ENCODE data around the gene TMEM184C. TPM values are rescaled to one million over a fixed set of nuclear protein-coding genes. Genes with fewer than 3 reads are reported as not detected.

The TMEM184C gene
- total RNA-seq, 2 experiments from 2014 or later = 16.5 to 18.8 TPM

DNA sequence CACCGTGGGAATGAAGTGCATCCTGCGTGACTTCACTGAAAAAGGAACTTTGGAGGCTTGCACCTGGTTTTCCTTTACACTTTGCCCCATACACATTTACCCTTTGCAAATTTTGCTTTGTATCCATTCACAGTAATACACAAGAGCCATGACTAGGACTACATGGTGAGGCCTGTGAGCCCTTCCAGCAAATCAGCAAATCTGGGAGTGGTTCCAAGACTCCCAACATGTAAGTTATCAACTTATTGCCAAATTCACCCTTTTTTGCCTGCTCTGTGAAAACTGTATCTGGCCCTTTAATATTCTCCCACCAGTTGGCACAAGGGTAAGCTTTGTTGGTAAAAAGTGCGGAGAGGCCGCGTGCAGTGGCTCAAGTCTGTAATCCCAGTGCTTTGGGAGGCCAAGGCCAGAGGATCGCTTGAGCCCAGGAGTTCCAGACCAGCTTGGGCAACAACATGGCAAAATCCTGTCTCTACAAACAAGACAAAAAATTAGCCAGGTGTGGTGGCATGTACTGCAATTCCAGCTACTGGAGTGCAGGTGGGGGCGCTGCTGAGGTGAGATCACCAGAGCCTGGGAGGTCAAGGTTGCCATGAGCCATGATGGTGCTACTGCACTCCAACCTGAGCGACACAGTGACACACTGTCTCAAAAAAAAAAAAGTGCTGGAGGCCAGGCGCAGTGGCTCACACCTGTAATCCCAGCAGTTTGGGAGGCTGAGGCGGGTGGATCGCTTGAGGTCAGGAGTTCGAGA lies 61.8 kb downstream of the TMEM184C start:
- H3K9me3 Mint-ChIP-seq = no peaks in the 10 kb centered on the region
- peaks cover 35% of the 10 kb centered on the region for H3K36me3 Mint-ChIP-seq (ENCODE audit: low read depth)
- POLR2A ChIA-PET = interaction anchor here (1.3 kb wide), 1 partner anchor 62 kb away, joined by 5 read pairs; the partner anchor contains the start of gene TMEM184C
- no peaks in the 10 kb centered on the region for H3K27me3 Mint-ChIP-seq
- CTCF ChIA-PET = interaction anchor here (0.7 to 3.3 kb wide), 3 partner anchors 10 to 188 kb away, joined by 3 to 17 read pairs (median 4); partner anchors contain the start of gene TMEM184C
- no peak for DNase-seq
- H3K4me3 Mint-ChIP-seq = no peak overlapping the region
- H3K27ac Mint-ChIP-seq = no peak overlapping the region
- H3K4me1 Mint-ChIP-seq = peaks cover 24% of the 10 kb centered on the region

DNA sequence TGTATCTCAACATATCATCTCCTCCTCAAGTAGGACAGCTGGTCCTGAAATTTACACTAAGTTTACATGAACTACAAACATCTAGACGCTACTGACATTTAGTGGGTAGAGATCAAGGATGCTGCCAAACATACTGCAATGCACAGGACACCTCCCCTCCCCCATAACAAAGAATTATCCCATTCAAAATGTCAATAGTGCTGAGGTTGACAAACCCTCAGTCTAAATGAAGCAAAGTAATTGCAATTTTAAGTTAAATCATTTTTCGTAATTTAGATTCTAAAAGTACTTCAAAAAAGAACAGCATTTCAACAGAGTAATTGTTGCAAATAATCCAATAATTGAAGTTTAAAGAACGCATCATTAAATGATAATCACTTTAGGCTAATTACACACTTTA lies 65.6 kb downstream of the TMEM184C start:
- Mint-ChIP-seq H3K27me3 (peaks cover 7% of the 10 kb centered on the region), H3K4me1 (peaks cover 40% of the 10 kb centered on the region), H3K4me3 (peak overlapping the region; percentile 89), H3K9me3 (no peaks in the 10 kb centered on the region), H3K27ac (peak overlapping the region; percentile 83), H3K36me3 (ENCODE audit: low read depth) (peaks cover 32% of the 10 kb centered on the region)
- DNase-seq = no peak
- ChIA-PET POLR2A (interaction anchor here (1.1 to 2.7 kb wide), 11 partner anchors 9 to 374 kb away, joined by 3 to 56 read pairs (median 5); partner anchors contain the start of genes ARHGAP10 and TMEM184C), CTCF (interaction anchor here (0.9 to 4.7 kb wide), 4 partner anchors 9 to 183 kb away, joined by 3 to 40 read pairs (median 10); partner anchors contain the start of gene TMEM184C)

DNA sequence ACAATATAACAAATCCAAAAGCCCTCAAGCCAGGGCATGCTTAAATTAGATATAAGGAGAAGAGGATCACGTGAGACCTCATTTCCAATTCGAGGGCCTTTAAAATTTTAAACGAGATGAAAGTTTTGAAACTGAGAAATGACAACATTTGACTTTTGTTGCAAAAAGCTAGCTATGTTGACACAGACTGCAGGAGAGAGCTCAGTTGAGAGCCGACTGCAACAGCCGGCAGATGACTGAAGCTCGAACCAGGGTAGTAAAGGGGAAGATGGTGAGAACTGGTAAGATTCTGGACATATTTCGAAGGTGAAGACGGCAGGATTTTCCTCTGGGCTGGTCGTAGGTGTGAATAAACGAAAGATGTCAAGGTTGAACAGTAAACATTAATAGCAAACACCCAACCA lies 66.0 kb downstream of the TMEM184C start:
- Mint-ChIP-seq H3K4me1 (peaks cover 40% of the 10 kb centered on the region), H3K36me3 (ENCODE audit: low read depth) (peaks cover 29% of the 10 kb centered on the region), H3K4me3 (peak overlapping the region; percentile 89), H3K27ac (peak overlapping the region; percentile 83), H3K27me3 (peaks cover 7% of the 10 kb centered on the region), H3K9me3 (no peaks in the 10 kb centered on the region)
- peak; percentile 24 for DNase-seq
- CTCF ChIA-PET = interaction anchor here (0.7 to 4.7 kb wide), 8 partner anchors 9 to 183 kb away, joined by 3 to 40 read pairs (median 4); partner anchors contain the start of gene TMEM184C
- POLR2A ChIA-PET = interaction anchor here (0.8 to 2.7 kb wide), 16 partner anchors 9 to 759 kb away, joined by 3 to 56 read pairs (median 4); partner anchors contain the start of genes ARHGAP10, NR3C2 and TMEM184C

DNA sequence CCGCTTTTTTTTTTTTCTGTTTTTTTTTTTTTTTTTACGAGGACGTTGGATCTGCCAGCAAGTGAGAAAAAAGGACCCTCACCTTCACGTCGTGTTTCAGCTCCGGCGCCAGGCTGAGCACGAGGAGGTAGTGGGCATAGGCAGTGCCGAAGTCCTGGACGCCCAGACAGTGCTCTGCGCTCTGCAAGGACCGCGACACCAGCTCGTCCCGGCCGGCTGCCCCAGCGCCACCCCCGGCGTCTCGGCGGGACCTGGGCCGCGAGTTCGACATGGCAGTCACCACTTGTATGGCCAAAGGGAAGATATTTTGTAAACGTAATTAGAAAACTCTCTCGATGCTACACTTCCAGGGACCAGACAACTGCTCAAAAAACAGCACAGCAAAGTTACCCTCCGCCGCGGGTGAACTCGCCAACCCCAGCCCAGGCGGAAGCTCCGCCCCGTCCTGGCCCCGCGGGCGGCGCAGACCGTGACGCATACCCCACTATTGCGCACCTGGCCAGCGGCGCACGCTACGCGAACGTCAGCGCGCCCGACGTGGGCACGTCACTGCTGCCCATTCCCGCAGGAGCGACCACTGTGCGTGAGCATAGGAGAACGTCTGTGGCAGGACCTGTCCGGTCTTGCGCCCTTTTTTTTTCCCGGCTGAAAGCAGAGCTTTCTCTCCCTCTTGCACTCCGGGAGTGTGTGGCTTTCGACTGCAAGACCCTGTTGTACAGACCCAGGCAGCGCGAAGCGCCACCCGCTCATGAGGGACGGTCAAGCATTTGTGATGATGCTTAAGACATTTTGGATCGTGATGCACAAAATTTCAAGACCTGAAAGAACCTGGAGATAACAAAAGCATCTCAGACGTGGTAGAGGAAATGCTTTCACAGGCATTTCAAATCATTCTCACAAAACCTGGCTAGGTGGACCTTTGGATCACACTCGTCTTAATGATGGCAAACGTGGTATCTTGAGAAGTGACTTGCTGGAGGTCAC lies 66.8 kb downstream of the TMEM184C start, which contains the start of gene PRMT9:
TSS of gene PRMT9 (minus strand) at position 447 of the 984 bp plus-strand sequence. CDS start at position 271, 176 bp downstream.
- peaks cover 7% of the 10 kb centered on the region for H3K27me3 Mint-ChIP-seq
- H3K4me1 Mint-ChIP-seq = peaks cover 46% of the 10 kb centered on the region
- peak within 1 kb of the TSS; percentile 89 for H3K4me3 Mint-ChIP-seq
- ChIA-PET CTCF (interaction anchor here (0.7 to 4.7 kb wide), 11 partner anchors 10 to 182 kb away, joined by 3 to 40 read pairs (median 3); partner anchors contain the start of genes ARHGAP10 and TMEM184C), POLR2A (interaction anchor here (0.8 to 2.7 kb wide), 20 partner anchors 10 to 758 kb away, joined by 3 to 56 read pairs (median 4); partner anchors contain the start of genes ARHGAP10, NR3C2 and TMEM184C)
- no peaks in the 10 kb centered on the region for H3K9me3 Mint-ChIP-seq
- peak within 1 kb of the TSS; percentile 83 for H3K27ac Mint-ChIP-seq
- peaks cover 23% of the 10 kb centered on the region for H3K36me3 Mint-ChIP-seq (ENCODE audit: low read depth)
- peak; percentile 91 for DNase-seq

DNA sequence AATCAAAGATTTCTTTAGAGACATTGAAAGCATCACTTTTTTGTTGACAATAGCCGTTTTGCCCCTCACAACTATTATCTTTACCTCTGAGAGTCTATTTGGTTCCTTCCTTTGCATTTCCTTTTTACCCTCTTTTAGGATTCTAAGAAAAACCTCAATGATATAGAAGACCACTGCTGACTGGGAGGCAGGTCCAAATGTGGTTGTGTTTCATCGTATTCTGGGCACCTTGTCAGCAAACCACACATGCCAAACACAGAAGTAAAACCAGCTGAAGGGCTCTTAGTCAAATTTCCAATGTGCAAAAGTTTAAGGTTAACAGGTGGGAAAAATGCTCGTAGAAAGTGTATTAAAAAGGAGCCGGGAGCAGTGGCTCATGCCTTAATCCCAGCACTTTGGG lies 71.9 kb downstream of the TMEM184C start:
- ChIA-PET CTCF (interaction anchor here (0.9 to 2.7 kb wide), 5 partner anchors 10 to 178 kb away, joined by 3 to 14 read pairs (median 3); partner anchors contain the start of gene ARHGAP10), POLR2A (interaction anchor here (2.4 to 2.6 kb wide), 3 partner anchors 43 to 105 kb away, joined by 9 to 14 read pairs (median 13); partner anchors contain the start of genes ARHGAP10 and TMEM184C)
- Mint-ChIP-seq H3K36me3 (ENCODE audit: low read depth) (peaks cover 2% of the 10 kb centered on the region), H3K27me3 (peaks cover 11% of the 10 kb centered on the region), H3K4me3 (peak overlapping the region; percentile 38), H3K9me3 (no peaks in the 10 kb centered on the region), H3K27ac (peak overlapping the region; percentile 89), H3K4me1 (peaks cover 34% of the 10 kb centered on the region)
- peak; percentile 59 for DNase-seq

DNA sequence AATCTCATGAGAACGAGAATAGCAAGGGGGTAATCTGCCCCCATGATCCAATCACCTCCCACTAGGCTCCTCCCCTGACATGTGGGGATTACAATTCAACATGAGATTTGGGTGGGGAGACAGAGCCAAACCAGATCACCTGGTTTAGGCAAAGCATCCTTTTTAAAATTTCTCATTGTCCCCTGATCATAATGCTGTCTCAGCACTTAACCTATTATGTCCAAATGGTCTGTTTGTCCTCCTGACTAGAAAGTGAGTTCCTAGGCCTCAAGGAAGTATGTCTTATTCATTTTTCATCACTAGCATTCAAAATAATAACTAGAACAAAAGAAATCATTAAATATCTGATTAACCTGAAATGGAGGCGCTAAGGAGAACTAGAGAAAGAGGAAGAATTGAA lies 74.6 kb downstream of the TMEM184C start:
- no peak overlapping the region for H3K27ac Mint-ChIP-seq
- peaks cover 2% of the 10 kb centered on the region for H3K36me3 Mint-ChIP-seq (ENCODE audit: low read depth)
- H3K9me3 Mint-ChIP-seq = no peaks in the 10 kb centered on the region
- POLR2A ChIA-PET = no interaction called here
- CTCF ChIA-PET = interaction anchor here (2.1 kb wide), 1 partner anchor 175 kb away, joined by 11 read pairs; no protein-coding TSS in a partner anchor
- no peak for DNase-seq
- H3K27me3 Mint-ChIP-seq = peaks cover 9% of the 10 kb centered on the region
- H3K4me3 Mint-ChIP-seq = no peak overlapping the region
- peaks cover 25% of the 10 kb centered on the region for H3K4me1 Mint-ChIP-seq

DNA sequence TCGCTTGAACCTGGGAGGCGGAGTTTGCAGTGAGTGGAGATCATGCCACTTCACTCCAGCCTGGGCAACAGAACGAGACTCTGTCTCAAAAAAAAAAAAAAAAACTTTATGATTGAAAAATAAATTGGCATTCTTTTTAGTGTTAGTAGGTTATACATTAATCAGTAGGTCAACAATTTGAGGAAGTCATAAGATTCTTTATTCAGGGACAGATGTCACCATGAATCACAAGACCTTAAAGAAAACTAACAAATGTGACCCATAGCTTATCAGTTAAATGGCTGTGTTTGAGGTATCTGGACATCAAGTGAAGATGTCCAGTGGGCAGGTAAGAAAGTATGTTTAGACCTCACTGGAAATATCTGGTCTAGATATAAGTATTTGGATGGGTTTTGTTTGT lies 76.0 kb downstream of the TMEM184C start:
- H3K27ac Mint-ChIP-seq = no peak overlapping the region
- ChIA-PET CTCF (interaction anchor here (2.1 kb wide), 1 partner anchor 174 kb away, joined by 11 read pairs; no protein-coding TSS in a partner anchor), POLR2A (no interaction called here)
- no peak overlapping the region for H3K4me3 Mint-ChIP-seq
- H3K27me3 Mint-ChIP-seq = peaks cover 16% of the 10 kb centered on the region
- no peaks in the 10 kb centered on the region for H3K9me3 Mint-ChIP-seq
- H3K36me3 Mint-ChIP-seq (ENCODE audit: low read depth) = peaks cover 2% of the 10 kb centered on the region
- H3K4me1 Mint-ChIP-seq = peaks cover 19% of the 10 kb centered on the region
- no peak for DNase-seq

DNA sequence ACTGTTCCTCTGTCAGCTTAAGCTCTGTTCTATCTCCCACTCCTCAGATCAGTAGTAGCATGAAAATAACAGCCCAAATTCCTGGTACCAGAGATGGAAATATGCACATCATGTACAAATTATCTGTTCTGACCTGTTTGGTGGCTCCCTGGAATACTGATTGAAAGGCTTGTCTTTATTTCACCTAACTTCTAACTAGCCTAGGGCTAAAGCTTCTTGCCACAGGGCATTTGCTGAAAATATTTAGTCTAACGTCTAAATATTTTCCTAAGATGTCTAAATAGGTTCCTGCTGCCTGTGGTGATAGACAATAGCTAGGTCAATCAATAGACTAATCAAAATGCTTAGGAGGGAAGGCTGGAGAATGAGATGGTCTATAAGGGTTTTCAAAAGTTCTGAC lies 79.7 kb downstream of the TMEM184C start:
- Mint-ChIP-seq H3K4me3 (no peak overlapping the region), H3K27me3 (peaks cover 22% of the 10 kb centered on the region), H3K9me3 (no peaks in the 10 kb centered on the region), H3K36me3 (ENCODE audit: low read depth) (no peaks in the 10 kb centered on the region), H3K27ac (no peak overlapping the region), H3K4me1 (no peaks in the 10 kb centered on the region)
- DNase-seq = no peak
- CTCF ChIA-PET = interaction anchor here (1.0 to 2.0 kb wide), 2 partner anchors 168 to 170 kb away, joined by 3 to 8 read pairs; no protein-coding TSS in a partner anchor
- POLR2A ChIA-PET = interaction anchor here (1.4 kb wide), 1 partner anchor 12 kb away, joined by 6 read pairs; the partner anchor contains the start of gene PRMT9

DNA sequence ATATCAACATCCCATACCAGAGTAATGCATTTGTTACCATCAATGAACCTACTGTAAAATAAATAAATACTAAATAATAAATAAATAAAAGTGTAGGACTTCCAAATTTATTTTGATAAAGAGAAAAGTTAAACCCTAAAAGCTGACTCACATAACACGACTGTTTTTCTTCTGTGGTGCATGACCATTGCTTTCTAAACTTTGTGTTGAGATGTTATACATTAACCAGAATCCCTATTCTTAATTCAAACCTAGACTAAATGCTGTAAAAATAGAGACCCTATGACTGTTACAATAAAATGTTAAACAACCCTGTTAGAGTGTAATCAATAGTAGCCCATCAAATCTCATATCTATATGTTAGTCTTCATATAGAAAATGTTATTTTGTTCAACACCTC lies 87.6 kb downstream of the TMEM184C start:
- Mint-ChIP-seq H3K9me3 (no peaks in the 10 kb centered on the region), H3K4me3 (no peak overlapping the region), H3K27me3 (peaks cover 20% of the 10 kb centered on the region), H3K4me1 (peaks cover 11% of the 10 kb centered on the region), H3K36me3 (ENCODE audit: low read depth) (no peaks in the 10 kb centered on the region), H3K27ac (no peak overlapping the region)
- no peak for DNase-seq
- POLR2A ChIA-PET = no interaction called here
- CTCF ChIA-PET = interaction anchor here (1.3 to 4.3 kb wide), 2 partner anchors 13 to 162 kb away, joined by 3 to 27 read pairs; no protein-coding TSS in a partner anchor

DNA sequence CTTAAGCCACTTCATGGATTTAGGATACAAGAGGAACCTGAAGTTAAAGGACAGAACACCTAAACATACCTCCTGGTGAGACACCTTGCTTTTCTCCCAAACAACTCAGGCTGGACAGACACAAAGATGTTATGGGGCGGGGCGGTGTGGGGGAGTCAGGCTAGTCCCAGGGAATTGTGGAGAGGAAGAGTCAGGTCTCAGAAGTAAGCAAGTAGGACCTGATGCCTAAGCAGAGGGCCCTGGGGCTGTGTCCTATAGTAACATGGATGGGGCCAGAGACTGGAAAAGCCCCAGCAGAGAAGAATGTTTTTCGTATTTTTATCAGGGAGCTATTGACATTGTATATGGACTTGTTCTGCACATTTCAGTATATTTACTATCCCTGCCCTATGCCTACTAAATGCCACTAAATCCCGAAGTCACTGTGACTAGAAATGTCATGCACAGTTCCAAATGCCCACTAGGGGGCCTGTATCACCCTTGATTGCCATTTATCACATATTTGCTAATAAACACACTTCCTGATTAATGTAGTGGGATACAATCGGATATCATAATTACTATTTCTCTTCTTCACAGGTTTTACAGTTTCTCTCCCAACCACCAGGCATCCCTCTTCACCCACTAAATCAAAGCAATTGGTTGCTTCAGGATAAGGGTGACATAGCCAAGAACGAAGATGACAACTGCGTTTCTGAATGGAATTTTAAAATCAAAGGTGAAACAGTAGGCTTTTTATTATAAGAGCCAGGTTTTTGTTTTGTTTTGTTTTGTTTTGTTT lies 90.9 kb downstream of the TMEM184C start:
- Mint-ChIP-seq H3K27me3 (peaks cover 6% of the 10 kb centered on the region), H3K36me3 (ENCODE audit: low read depth) (no peaks in the 10 kb centered on the region), H3K4me1 (peaks cover 11% of the 10 kb centered on the region), H3K9me3 (no peaks in the 10 kb centered on the region), H3K4me3 (no peak overlapping the region), H3K27ac (no peak overlapping the region)
- ChIA-PET POLR2A (no interaction called here), CTCF (interaction anchor here (0.7 to 4.1 kb wide), 18 partner anchors 9 to 190 kb away, joined by 3 to 88 read pairs (median 3); partner anchors contain the start of genes ARHGAP10, PRMT9 and TMEM184C)
- DNase-seq = peak; percentile 56

DNA sequence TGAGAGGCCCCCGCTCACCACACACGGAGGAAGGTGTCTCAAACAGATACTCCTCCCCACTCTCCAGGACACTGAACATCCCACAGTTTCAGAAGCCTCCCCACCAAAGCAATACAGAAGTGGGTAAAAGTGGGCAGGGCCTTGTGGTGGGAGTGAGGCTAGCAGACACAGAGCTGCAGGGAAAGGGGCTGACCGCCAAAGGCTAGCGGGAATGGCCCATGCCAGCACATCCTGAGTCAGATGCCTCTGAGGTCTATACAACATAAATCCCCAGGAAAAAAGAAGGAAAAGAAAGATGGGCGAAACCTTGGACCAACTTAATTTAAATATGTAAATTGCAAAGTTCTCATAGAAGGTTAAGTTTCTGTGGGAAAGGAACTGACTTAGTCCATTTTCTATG lies 92.8 kb downstream of the TMEM184C start:
- Mint-ChIP-seq H3K9me3 (no peaks in the 10 kb centered on the region), H3K4me3 (no peak overlapping the region), H3K27ac (no peak overlapping the region), H3K27me3 (peaks cover 4% of the 10 kb centered on the region), H3K36me3 (ENCODE audit: low read depth) (no peaks in the 10 kb centered on the region), H3K4me1 (peaks cover 11% of the 10 kb centered on the region)
- POLR2A ChIA-PET = no interaction called here
- CTCF ChIA-PET = interaction anchor here (0.7 to 4.1 kb wide), 11 partner anchors 12 to 165 kb away, joined by 3 to 88 read pairs (median 3); partner anchors contain the start of genes ARHGAP10 and PRMT9
- DNase-seq = no peak
